GM18519 (cell line): Measurements from ENCODE around the gene KLC1.

Experiments
- ATAC-seq: cut with Tn5 transposase; IDR thresholded peaks from one replicate; pipeline ENCODE4 v1.9.1; 2021; ENCODE audit warnings: mild to moderate bottlenecking, moderate library complexity; ENCODE audit not compliant: unreplicated experiment, low FRiP score

Gene KLC1

GRCh38 chr14:103715052-103716000 lies 86.3 kb downstream of the KLC1 start, which contains the start of the genes XRCC3 and ZFYVE21:
XRCC3 (minus strand) TSS chr14:103715451; CDS start chr14:103711087, 4,364 bp downstream.
ZFYVE21 (plus strand) TSS chr14:103715810; CDS start chr14:103715842, 32 bp downstream.
- ATAC-seq: peak; percentile 93

- ATAC-seq: no peak
These were observed 87.2 kb downstream of the KLC1 start for GRCh38 chr14:103716091-103716801.

GRCh38 chr14:103716899-103717411 lies 87.9 kb downstream of the KLC1 start:
- ATAC-seq: no peak

- ATAC-seq: no peak
These were observed 89.6 kb downstream of the KLC1 start for GRCh38 chr14:103718572-103718971.

- ATAC-seq: no peak
These were observed 90.7 kb downstream of the KLC1 start for GRCh38 chr14:103719751-103720150.

GRCh38 chr14:103721334-103722120 lies 92.5 kb downstream of the KLC1 start:
- ATAC-seq: no peak

GRCh38 chr14:103723748-103724081 lies 94.7 kb downstream of the KLC1 start:
- ATAC-seq: no peak

GRCh38 chr14:103724116-103724515 lies 95.1 kb downstream of the KLC1 start:
- ATAC-seq: no peak

- no peak for ATAC-seq
These were observed 96.1 kb downstream of the KLC1 start for GRCh38 chr14:103725001-103725682.

GRCh38 chr14:103725739-103726395 lies 96.9 kb downstream of the KLC1 start:
- no peak for ATAC-seq

- no peak for ATAC-seq
These were observed 97.5 kb downstream of the KLC1 start for GRCh38 chr14:103726474-103726873.

GRCh38 chr14:103727313-103727980 lies 98.4 kb downstream of the KLC1 start:
- ATAC-seq: no peak

GRCh38 chr14:103728141-103728540 lies 99.1 kb downstream of the KLC1 start:
- ATAC-seq: no peak

- no peak for ATAC-seq
These were observed 99.7 kb downstream of the KLC1 start for GRCh38 chr14:103728721-103729120.

- ATAC-seq: no peak
These were observed 100.8 kb downstream of the KLC1 start for GRCh38 chr14:103729496-103730448.

- ATAC-seq: no peak
These were observed 101.6 kb downstream of the KLC1 start for GRCh38 chr14:103730490-103731035.

- ATAC-seq: no peak
These were observed 102.5 kb downstream of the KLC1 start for GRCh38 chr14:103731481-103731880.
